HG02623 (cell line): ENCODE measurements around the gene LRRC7.

Experiments
- ATAC-seq: cut with Tn5 transposase; IDR thresholded peaks from one replicate; pipeline ENCODE4 v1.9.1; 2021; ENCODE audit warnings: moderate library complexity; ENCODE audit not compliant: unreplicated experiment

The LRRC7 gene

GRCh38 chr1:69765951-69766350 is 198.2 kb downstream of the LRRC7 start:
- ATAC-seq, result no peak

- ATAC-seq, result no peak
These were observed 198.9 kb downstream of the LRRC7 start for GRCh38 chr1:69766431-69767180.

- ATAC-seq, result no peak
These were observed 208.8 kb downstream of the LRRC7 start for GRCh38 chr1:69776555-69776954.

- ATAC-seq, result no peak
These were observed 209.7 kb downstream of the LRRC7 start for GRCh38 chr1:69777423-69777822.

GRCh38 chr1:69777971-69778370 is 210.2 kb downstream of the LRRC7 start:
- ATAC-seq, result no peak

- ATAC-seq, result no peak
These were observed 219.4 kb downstream of the LRRC7 start for GRCh38 chr1:69787151-69787550.

GRCh38 chr1:69791311-69791710 is 223.6 kb downstream of the LRRC7 start:
- no peak for ATAC-seq

GRCh38 chr1:69794831-69795230 is 227.1 kb downstream of the LRRC7 start:
- ATAC-seq, result no peak

GRCh38 chr1:69814926-69815325 is 247.2 kb downstream of the LRRC7 start:
- ATAC-seq, result no peak

- ATAC-seq, result no peak
These were observed 257.2 kb downstream of the LRRC7 start for GRCh38 chr1:69824932-69825331.

GRCh38 chr1:69827732-69828131 is 260.0 kb downstream of the LRRC7 start:
- ATAC-seq, result no peak

- no peak for ATAC-seq
These were observed 265.8 kb downstream of the LRRC7 start for GRCh38 chr1:69833536-69833935.

- ATAC-seq, result no peak
These were observed 266.6 kb downstream of the LRRC7 start for GRCh38 chr1:69834336-69834735.

- no peak for ATAC-seq
These were observed 268.2 kb downstream of the LRRC7 start for GRCh38 chr1:69835955-69836354.

GRCh38 chr1:69836971-69837636 is 269.4 kb downstream of the LRRC7 start:
- no peak for ATAC-seq

GRCh38 chr1:69842326-69842725 is 274.6 kb downstream of the LRRC7 start:
- ATAC-seq, result no peak

GRCh38 chr1:69845655-69846054 is 277.9 kb downstream of the LRRC7 start:
- ATAC-seq, result no peak

- ATAC-seq, result no peak
These were observed 278.5 kb downstream of the LRRC7 start for GRCh38 chr1:69846267-69846666.

GRCh38 chr1:69847670-69848069 is 279.9 kb downstream of the LRRC7 start:
- no peak for ATAC-seq

GRCh38 chr1:69852151-69852550 is 284.4 kb downstream of the LRRC7 start:
- no peak for ATAC-seq

- no peak for ATAC-seq
These were observed 285.0 kb downstream of the LRRC7 start for GRCh38 chr1:69852706-69853105.

- no peak for ATAC-seq
These were observed 290.8 kb downstream of the LRRC7 start for GRCh38 chr1:69858534-69858933.

- ATAC-seq, result no peak
These were observed 293.9 kb downstream of the LRRC7 start for GRCh38 chr1:69861641-69862040.
